IMR-90 (cell line): Measurements from ENCODE around the gene KMT2B. TPM values are rescaled to one million over a fixed set of nuclear protein-coding genes. Genes with fewer than 3 reads are reported as not detected.

ENCODE experiments used
- ATAC-seq: fragments of 200-7000 bp; cut with Tn5 transposase; 2 replicates; pipeline ENCODE4 v1.9.1; 2020; ENCODE audit warnings: low read depth, mild to moderate bottlenecking, moderate library complexity
- BruUV-seq: library from RNA; stranded (reverse); fragments of 400-500 nt; replicated peaks from 2 replicates; lab custom pipeline; 2021; lab: Mats Ljungman, UMichigan
- CTCF ChIA-PET: fragments of 300-600 bp; formaldehyde crosslinking; extraction: SDS; loops from one replicate; lab custom pipeline; 2021; ENCODE audit warnings: antibody characterized with exemption; lab: Yijun Ruan, JAX
- POLR2A ChIA-PET: fragments of 300-600 bp; sonication (Branson Sonifier 250); formaldehyde crosslinking; loops from one replicate; lab custom pipeline; 2022; ENCODE audit warnings: antibody characterized with exemption; ENCODE audit not compliant: unreplicated experiment; lab: Charles Lee
- DNase-seq: peaks from one replicate; pipeline ENCODE4 v3.0.0; 2013
- H2AFZ ChIP-seq: replicated peaks from 2 replicates; pipeline ENCODE3; 2013; ENCODE audit warnings: low read length, mild to moderate bottlenecking; ENCODE audit not compliant: poor library complexity
- H2AK5ac ChIP-seq: 2 replicates; pipeline ENCODE4 v1.6.1; 2013; ENCODE audit warnings: low read depth, low read length, inconsistent platforms
- H2AK9ac ChIP-seq: replicated peaks from 2 replicates; pipeline ENCODE3; 2013; ENCODE audit warnings: mild to moderate bottlenecking, low read depth, low read length, moderate library complexity; ENCODE audit not compliant: poor library complexity
- H2BK120ac ChIP-seq: 2 replicates; pipeline ENCODE4 v1.6.1; 2013; ENCODE audit warnings: low read depth, low read length, inconsistent platforms
- H2BK15ac ChIP-seq: 3 replicates; pipeline ENCODE4 v1.6.1; 2013; ENCODE audit warnings: low read depth, low read length, inconsistent platforms
- H2BK20ac ChIP-seq: 2 replicates; pipeline ENCODE4 v1.6.1; 2013; ENCODE audit warnings: low read depth, mild to moderate bottlenecking, inconsistent platforms, low read length, moderate library complexity
- H2BK5ac ChIP-seq: 2 replicates; pipeline ENCODE4 v1.6.1; 2013; ENCODE audit warnings: mild to moderate bottlenecking, low read depth, low read length, inconsistent platforms; ENCODE audit not compliant: poor library complexity, severe bottlenecking
- H3K14ac ChIP-seq: replicated peaks from 2 replicates; pipeline ENCODE4 v1.6.1; 2013; ENCODE audit warnings: low read depth, low read length, inconsistent platforms
- H3K18ac ChIP-seq: 2 replicates; pipeline ENCODE4 v1.6.1; 2013; ENCODE audit warnings: low read depth, low read length, control low read depth
- H3K23ac ChIP-seq: 2 replicates; pipeline ENCODE4 v1.6.1; 2013; ENCODE audit warnings: low read depth, low read length, inconsistent platforms
- H3K27ac ChIP-seq: 2 replicates; pipeline ENCODE4 v1.5.1; 2013; ENCODE audit warnings: mild to moderate bottlenecking, control low read depth, low read length; ENCODE audit not compliant: insufficient read depth
- H3K27me3 ChIP-seq: 2 replicates; pipeline ENCODE4 v1.6.1; 2013; ENCODE audit warnings: low read length; ENCODE audit not compliant: control insufficient read depth, insufficient read depth
- H3K36me3 ChIP-seq: 2 replicates; pipeline ENCODE4 v1.6.1; 2013; ENCODE audit warnings: low read length, mixed read lengths; ENCODE audit not compliant: control insufficient read depth, insufficient read depth
- H3K4ac ChIP-seq: 2 replicates; pipeline ENCODE4 v1.6.1; 2013; ENCODE audit warnings: low read depth, low read length, inconsistent platforms
- H3K4me1 ChIP-seq: 2 replicates; pipeline ENCODE4 v1.6.1; 2013; ENCODE audit warnings: low read length, mixed read lengths; ENCODE audit not compliant: control insufficient read depth, insufficient read depth
- H3K4me2 ChIP-seq: 2 replicates; pipeline ENCODE4 v1.6.1; 2013; ENCODE audit warnings: low read depth, mild to moderate bottlenecking, control low read depth, low read length, moderate library complexity
- H3K4me3 ChIP-seq: 2 replicates; pipeline ENCODE4 v1.5.1; 2013; ENCODE audit warnings: low read depth, mild to moderate bottlenecking, control low read depth, low read length, moderate library complexity; ENCODE audit not compliant: insufficient read depth
- H3K56ac ChIP-seq: 2 replicates; pipeline ENCODE4 v1.6.1; 2013; ENCODE audit warnings: low read length, inconsistent platforms; ENCODE audit not compliant: insufficient read depth; ENCODE audit errors: extremely low read depth
- H3K79me1 ChIP-seq, 2 experiments: 2 replicates each; pipeline ENCODE4 v1.6.1; 2013; ENCODE audit warnings: low read length in 2 of 2, inconsistent platforms in 1 of 2, low read depth in 1 of 2
- H3K9ac ChIP-seq: 2 replicates; pipeline ENCODE4 v1.6.1; 2013; ENCODE audit warnings: low read depth, low read length, control low read depth
- H3K9me1 ChIP-seq: 2 replicates; pipeline ENCODE4 v1.6.1; 2013; ENCODE audit warnings: low read length, inconsistent platforms; ENCODE audit not compliant: insufficient read depth
- H3K9me3 ChIP-seq: 2 replicates; pipeline ENCODE4 v1.6.1; 2013; ENCODE audit warnings: low read length; ENCODE audit not compliant: control insufficient read depth, insufficient read depth
- H4K20me1 ChIP-seq: 2 replicates; pipeline ENCODE4 v1.6.1; 2013; ENCODE audit warnings: low read length, inconsistent platforms; ENCODE audit not compliant: insufficient read depth
- H4K5ac ChIP-seq: 2 replicates; pipeline ENCODE4 v1.6.1; 2013; ENCODE audit warnings: mild to moderate bottlenecking, low read depth, low read length, control low read depth
- H4K8ac ChIP-seq, 2 experiments: 2 replicates each; pipeline ENCODE4 v1.6.1; 2013; ENCODE audit warnings: low read depth in 2 of 2, low read length in 2 of 2, control low read depth in 1 of 2, inconsistent platforms in 1 of 2
- H4K91ac ChIP-seq: 2 replicates; pipeline ENCODE4 v1.6.1; 2013; ENCODE audit warnings: low read depth, low read length, inconsistent platforms; ENCODE audit not compliant: insufficient read depth
- CHD1 ChIP-seq: IDR thresholded peaks from 2 replicates; pipeline ENCODE4 v1.6.1; 2012; ENCODE audit warnings: low read depth, low read length, improper control_type of control experiment
- MAFK ChIP-seq: IDR thresholded peaks from 2 replicates; pipeline ENCODE4 v1.6.1; 2012; ENCODE audit warnings: low read depth, low read length, improper control_type of control experiment
- NFE2L2 ChIP-seq: fragments of 150-350 bp; IDR thresholded peaks from 2 replicates; pipeline ENCODE4 v1.6.1; 2016; ENCODE audit warnings: low read depth, mild to moderate bottlenecking, low read length
- RAD21 ChIP-seq: IDR thresholded peaks from 2 replicates; pipeline ENCODE4 v1.6.1; 2012; ENCODE audit warnings: low read length, improper control_type of control experiment
- WGBS, 2 experiments: methylation state at CpG; one replicate each; pipeline versions ENCODE4 v1.1.5 to v1.1.7; 2013; ENCODE audit warnings: missing lambda C conversion rate in 2 of 2; ENCODE audit not compliant: insufficient read length in 1 of 2; ENCODE audit errors: extremely low coverage in 2 of 2; 5-methylcytosine and 5-hydroxymethylcytosine counted together
- dilution Hi-C: fragments of 300-500 bp; cut with HindIII; formaldehyde crosslinking; loops from one replicate; pipeline ENCODE4 v1.14.3; 2018; ENCODE audit warnings: low sequenced_read_pairs; ENCODE audit not compliant: unreplicated experiment
- in situ Hi-C: fragments of 300-500 bp; cut with MboI; formaldehyde crosslinking; loops from 3 replicates; pipeline ENCODE4 v1.14.3; 2019; ENCODE audit warnings: low sequenced_read_pairs, inconsistent platforms, mixed read lengths
- intact Hi-C: fragments of 100-400 bp; cut with micrococcal nuclease; formaldehyde crosslinking; loops from 2 replicates; pipeline ENCODE4 v1.10.0; 2022
- polyA plus RNA-seq, 3 experiments: library from polyadenylated mRNA; depleted of rRNA; stranded (reverse); fragments of >200 nt; gene quantifications; 2 replicates each; pipeline ENCODE4 v1.2.3, GENCODE V29; 2012; ENCODE audit warnings: low replicate concordance in 1 of 3
- total RNA-seq: library from RNA; depleted of rRNA; stranded (reverse); fragments of >200 nt; gene quantifications from 2 replicates; pipeline ENCODE4 v1.2.3, GENCODE V29; 2012

Gene KMT2B
- total and polyA plus RNA-seq, 2 of the 4 experiments (the other 2 are of a cell fraction) = 3.0 to 30.7 TPM

DNA sequence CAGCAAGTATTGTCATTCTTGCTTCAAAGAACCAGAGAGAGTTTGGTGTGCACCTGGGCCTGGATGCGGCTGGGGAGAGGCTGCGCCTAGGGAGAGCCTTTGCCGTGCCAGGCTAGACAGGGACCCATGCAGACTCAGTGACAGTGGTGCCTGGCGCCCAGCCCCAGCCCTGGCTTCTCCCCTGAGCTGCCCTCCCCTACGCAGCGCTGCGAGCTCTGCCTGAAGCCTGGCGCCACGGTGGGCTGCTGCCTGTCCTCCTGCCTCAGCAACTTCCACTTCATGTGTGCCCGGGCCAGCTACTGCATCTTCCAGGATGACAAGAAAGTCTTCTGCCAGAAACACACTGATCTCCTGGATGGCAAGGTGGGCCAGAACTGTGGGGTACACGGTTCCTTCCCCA is 12.0 kb downstream of the KMT2B start:
- Histone ChIP-seq H3K23ac (no peak overlapping the region), H3K9me1 (no peaks in the 10 kb centered on the region), H2BK120ac (no peak overlapping the region), H3K56ac (no peak overlapping the region), H3K27ac (no peak overlapping the region), H3K4me2 (no peak overlapping the region), H3K9me3 (no peaks in the 10 kb centered on the region), H2AK5ac (no peak overlapping the region), H4K91ac (no peak overlapping the region), H3K36me3 (peaks cover 94% of the 10 kb centered on the region), H4K20me1 (peaks cover 9% of the 10 kb centered on the region), H3K4me3 (no peak overlapping the region), H3K4ac (no peak overlapping the region), H3K27me3 (no peaks in the 10 kb centered on the region), H2BK5ac (no peak overlapping the region), H2BK20ac (no peak overlapping the region), H3K4me1 (no peaks in the 10 kb centered on the region), H3K9ac (no peak overlapping the region), H3K18ac (no peak overlapping the region), H3K14ac (no peak overlapping the region), H2AFZ (no peak overlapping the region), H2AK9ac (no peak overlapping the region), H4K5ac (no peak overlapping the region), H3K79me1 (peaks cover 0 to 16% of the 10 kb centered on the region in 2 experiments; a peak in 3 of 4 replicates), H2BK15ac (no peak overlapping the region), H4K8ac (no peak overlapping the region)
- TF ChIP-seq RAD21 (no peak), CHD1 (no peak), NFE2L2 (no peak), MAFK (no peak)
- BruUV-seq = no TSS peak
- intact Hi-C loops (no loop called here), in situ Hi-C loops (no loop called here), dilution Hi-C loops (no loop called here)
- ChIA-PET POLR2A (no interaction called here), CTCF (no interaction called here)
- no peak for ATAC-seq
- no peak for DNase-seq
- WGBS, 2 experiments = 97% methylated on average over 9 of the region's 11 CpGs; no CpG with 5 or more reads in 1 of the 2 experiments
